GM23338 (cell line): ENCODE results near the gene DNM2. TPM values are rescaled to one million over a fixed set of nuclear protein-coding genes. Genes with fewer than 3 reads are reported as not detected.

Experiments
- ATAC-seq: fragments of 200-7000 bp; cut with Tn5 transposase; 3 replicates; pipeline ENCODE4 v1.9.1; 2020
- DNase-seq: peaks from one replicate; pipeline ENCODE4 v3.0.0-alpha.2; 2015; ENCODE audit warnings: low spot score
- H2AFZ ChIP-seq: fragments of 200-600 bp; sonication (generic); 2 replicates; pipeline ENCODE4 v1.8.0; 2016; ENCODE audit warnings: antibody characterized with exemption, mild to moderate bottlenecking, moderate library complexity
- H3F3A ChIP-seq: fragments of 200-600 bp; sonication (generic); replicated peaks from 2 replicates; pipeline ENCODE4 v1.8.0; 2017; ENCODE audit warnings: antibody characterized with exemption, mixed run types, low read depth
- H3K27ac ChIP-seq: fragments of 200-600 bp; sonication (generic); 2 replicates; pipeline ENCODE4 v1.6.1; 2016; ENCODE audit warnings: low read depth
- H3K27me3 ChIP-seq: fragments of 200-600 bp; sonication (generic); 2 replicates; pipeline ENCODE4 v1.8.0; 2016; ENCODE audit warnings: mild to moderate bottlenecking, mixed run types, moderate library complexity; ENCODE audit not compliant: insufficient read depth
- H3K36me3 ChIP-seq: fragments of 200-600 bp; sonication (generic); 2 replicates; pipeline ENCODE4 v1.8.0; 2016; ENCODE audit warnings: mild to moderate bottlenecking; ENCODE audit not compliant: insufficient read depth
- H3K4me1 ChIP-seq: fragments of 200-600 bp; sonication (generic); 2 replicates; pipeline ENCODE4 v1.8.0; 2016; ENCODE audit warnings: mild to moderate bottlenecking, moderate library complexity; ENCODE audit not compliant: insufficient read depth
- H3K4me2 ChIP-seq: fragments of 200-600 bp; sonication (generic); 2 replicates; pipeline ENCODE4 v1.7.1; 2017; ENCODE audit warnings: mixed run types
- H3K4me3 ChIP-seq: fragments of 200-600 bp; sonication (generic); 2 replicates; pipeline ENCODE4 v1.6.1; 2016; ENCODE audit warnings: mixed run types
- H3K79me2 ChIP-seq: fragments of 200-600 bp; sonication (generic); replicated peaks from 2 replicates; pipeline ENCODE4 v1.8.0; 2017; ENCODE audit warnings: mild to moderate bottlenecking; ENCODE audit not compliant: insufficient read depth
- H3K9me2 ChIP-seq: fragments of 200-600 bp; sonication (generic); 2 replicates; pipeline ENCODE4 v1.8.0; 2017; ENCODE audit not compliant: insufficient read depth
- H4K20me1 ChIP-seq: fragments of 200-600 bp; sonication (generic); replicated peaks from 2 replicates; pipeline ENCODE4 v1.8.0; 2017; ENCODE audit warnings: mild to moderate bottlenecking; ENCODE audit not compliant: insufficient read depth
- H3K27ac Mint-ChIP-seq: 2 replicates; pipeline ENCODE4 v1.8.0; 2020; ENCODE audit warnings: inconsistent platforms, mild to moderate bottlenecking, moderate library complexity, mixed read lengths
- H3K27me3 Mint-ChIP-seq: 3 replicates; pipeline ENCODE4 v1.8.0; 2022; ENCODE audit warnings: low read depth, mild to moderate bottlenecking, moderate library complexity, mixed read lengths, inconsistent platforms; ENCODE audit not compliant: insufficient read depth, poor library complexity
- H3K36me3 Mint-ChIP-seq: 3 replicates; pipeline ENCODE4 v1.8.0; 2021; ENCODE audit warnings: low read depth, mild to moderate bottlenecking, inconsistent platforms, moderate library complexity, mixed read lengths
- H3K4me1 Mint-ChIP-seq: 3 replicates; pipeline ENCODE4 v1.8.0; 2020; ENCODE audit warnings: mild to moderate bottlenecking, inconsistent platforms, mixed read lengths
- H3K4me3 Mint-ChIP-seq: 3 replicates; pipeline ENCODE4 v1.8.0; 2021; ENCODE audit warnings: moderate library complexity, mild to moderate bottlenecking, inconsistent platforms, mixed read lengths
- H3K9me3 Mint-ChIP-seq: 3 replicates; pipeline ENCODE4 v1.8.0; 2020; ENCODE audit warnings: moderate library complexity, mild to moderate bottlenecking, inconsistent platforms, mixed read lengths
- CREB1 ChIP-seq: fragments of 250-450 bp; sonication (Bioruptor Pico); IDR thresholded peaks from 2 replicates; pipeline ENCODE4 v1.5.0; 2020; ENCODE audit warnings: low read depth, mild to moderate bottlenecking, moderate library complexity
- ETS1 ChIP-seq: IDR thresholded peaks from 2 replicates; pipeline ENCODE4 v1.6.1; 2016; ENCODE audit warnings: antibody characterized with exemption
- EZH2 ChIP-seq: fragments of 200-600 bp; sonication (generic); IDR thresholded peaks from one replicate; pipeline ENCODE4 v1.8.0; 2017; ENCODE audit warnings: antibody characterized with exemption, mild to moderate bottlenecking, low read depth; ENCODE audit not compliant: unreplicated experiment
- EZH2phosphoT487 ChIP-seq: fragments of 200-600 bp; sonication (generic); IDR thresholded peaks from one replicate; pipeline ENCODE4 v1.8.1; 2018; ENCODE audit warnings: antibody characterized with exemption; ENCODE audit not compliant: unreplicated experiment
- NANOG ChIP-seq: IDR thresholded peaks from 2 replicates; pipeline ENCODE4 v1.6.1; 2016; ENCODE audit warnings: antibody characterized with exemption, borderline replicate concordance
- POLR2AphosphoS5 ChIP-seq: IDR thresholded peaks from 2 replicates; pipeline ENCODE4 v1.6.1; 2016; ENCODE audit warnings: antibody characterized with exemption, low read depth
- STAT1 ChIP-seq: IDR thresholded peaks from one replicate; pipeline ENCODE4 v1.6.1; 2016; ENCODE audit warnings: antibody characterized with exemption; ENCODE audit not compliant: unreplicated experiment
- ZNF114 ChIP-seq: fragments of 250-450 bp; sonication (Bioruptor Pico); IDR thresholded peaks from 2 replicates; pipeline ENCODE4 v1.5.0; 2020; ENCODE audit warnings: mild to moderate bottlenecking, moderate library complexity
- ZNF331 ChIP-seq: fragments of 250-450 bp; sonication (Bioruptor Pico); IDR thresholded peaks from 2 replicates; pipeline ENCODE4 v1.5.0; 2020; ENCODE audit warnings: low read depth, mild to moderate bottlenecking, moderate library complexity
- polyA plus RNA-seq: library from polyadenylated mRNA; unstranded; fragments of >200 nt; fragmentation: Nextera tagmentation; extraction: Ambion mirVana; gene quantifications from 2 replicates; pipeline ENCODE4 v1.2.1, GENCODE V29; 2016
- total RNA-seq: library from RNA; depleted of rRNA; stranded (reverse); fragments of >200 nt; shearing (Covaris generic); gene quantifications from 2 replicates; pipeline ENCODE4 v1.2.3, GENCODE V29; 2014
- TF ChIP-seq, protein P1 (sequence below), 2 experiments: fragments of 200-600 bp in 1 of 2; sonication (generic) in 1 of 2; conservative IDR thresholded peaks; 2 replicates each; pipeline versions ENCODE4 v1.5.1 to v1.6.1; 2016 to 2017; ENCODE audit warnings: antibody characterized with exemption in 2 of 2, low read depth in 2 of 2, mild to moderate bottlenecking in 2 of 2, moderate library complexity in 1 of 2
- TF ChIP-seq, protein P2 (sequence below): IDR thresholded peaks from one replicate; pipeline ENCODE4 v1.6.1; 2018; ENCODE audit warnings: antibody characterized with exemption; ENCODE audit not compliant: unreplicated experiment

The DNM2 gene
- total and polyA plus RNA-seq, 2 experiments from 2014 or later, result 40.7 to 138 TPM

DNA sequence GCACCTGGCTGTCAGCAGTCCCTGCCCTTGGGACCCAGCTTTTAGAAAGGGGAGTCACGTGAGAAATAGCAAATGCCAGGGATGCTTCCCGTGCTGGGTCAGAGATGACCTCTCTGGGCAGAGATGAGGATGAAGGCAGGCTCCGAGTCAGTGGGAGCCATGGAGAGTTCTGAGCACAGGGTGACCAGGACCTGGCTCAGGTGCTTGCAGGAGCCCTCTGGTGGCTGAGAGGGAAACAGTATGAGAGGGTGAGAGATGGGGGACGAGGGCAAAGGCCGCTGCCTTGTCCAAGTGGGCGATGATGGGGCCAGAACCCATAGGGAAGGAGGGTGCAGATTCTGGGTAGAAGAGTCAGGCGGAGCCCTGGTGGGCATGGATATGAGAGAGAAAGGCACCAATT is 102.3 kb downstream of the DNM2 start:
- Histone ChIP-seq H3K79me2 (no peaks in the 10 kb centered on the region), H3F3A (no peaks in the 10 kb centered on the region), H3K4me1 (no peaks in the 10 kb centered on the region), H3K36me3 (no peaks in the 10 kb centered on the region), H3K9me2 (no peaks in the 10 kb centered on the region), H2AFZ (no peak overlapping the region), H3K27me3 (no peaks in the 10 kb centered on the region), H3K27ac (no peak overlapping the region), H4K20me1 (no peaks in the 10 kb centered on the region), H3K4me3 (no peak overlapping the region), H3K4me2 (no peak overlapping the region)
- peak; percentile 64 for ATAC-seq
- Mint-ChIP-seq H3K9me3 (no peaks in the 10 kb centered on the region), H3K36me3 (peaks cover 41% of the 10 kb centered on the region), H3K27me3 (peaks cover 23% of the 10 kb centered on the region), H3K4me3 (no peak overlapping the region), H3K4me1 (no peaks in the 10 kb centered on the region), H3K27ac (no peak overlapping the region)
- no peak for TF ChIP-seq EZH2phosphoT487
- TF ChIP-seq CREB1, result no peak
- TF ChIP-seq, protein P1, sequence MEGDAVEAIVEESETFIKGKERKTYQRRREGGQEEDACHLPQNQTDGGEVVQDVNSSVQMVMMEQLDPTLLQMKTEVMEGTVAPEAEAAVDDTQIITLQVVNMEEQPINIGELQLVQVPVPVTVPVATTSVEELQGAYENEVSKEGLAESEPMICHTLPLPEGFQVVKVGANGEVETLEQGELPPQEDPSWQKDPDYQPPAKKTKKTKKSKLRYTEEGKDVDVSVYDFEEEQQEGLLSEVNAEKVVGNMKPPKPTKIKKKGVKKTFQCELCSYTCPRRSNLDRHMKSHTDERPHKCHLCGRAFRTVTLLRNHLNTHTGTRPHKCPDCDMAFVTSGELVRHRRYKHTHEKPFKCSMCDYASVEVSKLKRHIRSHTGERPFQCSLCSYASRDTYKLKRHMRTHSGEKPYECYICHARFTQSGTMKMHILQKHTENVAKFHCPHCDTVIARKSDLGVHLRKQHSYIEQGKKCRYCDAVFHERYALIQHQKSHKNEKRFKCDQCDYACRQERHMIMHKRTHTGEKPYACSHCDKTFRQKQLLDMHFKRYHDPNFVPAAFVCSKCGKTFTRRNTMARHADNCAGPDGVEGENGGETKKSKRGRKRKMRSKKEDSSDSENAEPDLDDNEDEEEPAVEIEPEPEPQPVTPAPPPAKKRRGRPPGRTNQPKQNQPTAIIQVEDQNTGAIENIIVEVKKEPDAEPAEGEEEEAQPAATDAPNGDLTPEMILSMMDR (conservative IDR thresholded peaks at IDR 0.05; ENCODE audit: low read depth in 2 of 2), result peak; percentile 48 to 63
- no peak for TF ChIP-seq ZNF331 (CRISPR knock-in tag)
- DNase-seq, result peak; percentile 43

DNA sequence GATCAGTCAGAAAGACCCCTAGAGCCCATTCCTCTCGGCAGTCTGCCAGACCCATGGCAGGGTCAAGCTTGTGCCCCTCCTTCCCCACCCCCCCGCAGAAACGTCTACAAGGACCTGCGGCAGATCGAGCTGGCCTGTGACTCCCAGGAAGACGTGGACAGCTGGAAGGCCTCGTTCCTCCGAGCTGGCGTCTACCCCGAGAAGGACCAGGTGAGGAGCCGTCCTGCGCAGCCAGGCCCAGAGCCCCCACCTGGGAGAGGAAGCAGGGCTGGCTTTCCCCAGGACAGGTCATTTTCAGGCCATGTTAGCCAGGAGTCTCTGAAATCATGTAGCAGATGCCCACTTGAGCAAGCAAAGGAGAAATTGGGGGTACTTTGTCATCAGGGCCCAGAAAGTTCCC is 105.8 kb downstream of the DNM2 start:
- H3K36me3 ChIP-seq, result no peaks in the 10 kb centered on the region
- Mint-ChIP-seq H3K4me1 (no peaks in the 10 kb centered on the region), H3K4me3 (no peak overlapping the region), H3K36me3 (peaks cover 61% of the 10 kb centered on the region), H3K27me3 (peaks cover 23% of the 10 kb centered on the region), H3K27ac (no peak overlapping the region), H3K9me3 (no peaks in the 10 kb centered on the region)
- H3K4me3 ChIP-seq, result no peak overlapping the region
- H3F3A ChIP-seq, result peaks cover 3% of the 10 kb centered on the region; the same call in 1 of the 2 replicates
- no peak for ATAC-seq
- no peaks in the 10 kb centered on the region for H3K4me1 ChIP-seq
- H3K79me2 ChIP-seq, result no peaks in the 10 kb centered on the region
- no peak overlapping the region for H3K4me2 ChIP-seq
- H4K20me1 ChIP-seq, result no peaks in the 10 kb centered on the region
- H3K27ac ChIP-seq, result no peak overlapping the region
- H3K27me3 ChIP-seq, result no peaks in the 10 kb centered on the region
- H3K9me2 ChIP-seq, result no peaks in the 10 kb centered on the region
- no peak overlapping the region for H2AFZ ChIP-seq
- no peak for DNase-seq
- TF ChIP-seq ETS1 (no peak), ZNF331 (CRISPR knock-in tag) (no peak), POLR2AphosphoS5 (no peak), EZH2 (no peak), EZH2phosphoT487 (no peak), STAT1 (no peak), ZNF114 (CRISPR knock-in tag) (no peak), NANOG (no peak)
- TF ChIP-seq, protein P1 (conservative IDR thresholded peaks at IDR 0.05; ENCODE audit: low read depth in 2 of 2), result no peak
- TF ChIP-seq, protein P2, sequence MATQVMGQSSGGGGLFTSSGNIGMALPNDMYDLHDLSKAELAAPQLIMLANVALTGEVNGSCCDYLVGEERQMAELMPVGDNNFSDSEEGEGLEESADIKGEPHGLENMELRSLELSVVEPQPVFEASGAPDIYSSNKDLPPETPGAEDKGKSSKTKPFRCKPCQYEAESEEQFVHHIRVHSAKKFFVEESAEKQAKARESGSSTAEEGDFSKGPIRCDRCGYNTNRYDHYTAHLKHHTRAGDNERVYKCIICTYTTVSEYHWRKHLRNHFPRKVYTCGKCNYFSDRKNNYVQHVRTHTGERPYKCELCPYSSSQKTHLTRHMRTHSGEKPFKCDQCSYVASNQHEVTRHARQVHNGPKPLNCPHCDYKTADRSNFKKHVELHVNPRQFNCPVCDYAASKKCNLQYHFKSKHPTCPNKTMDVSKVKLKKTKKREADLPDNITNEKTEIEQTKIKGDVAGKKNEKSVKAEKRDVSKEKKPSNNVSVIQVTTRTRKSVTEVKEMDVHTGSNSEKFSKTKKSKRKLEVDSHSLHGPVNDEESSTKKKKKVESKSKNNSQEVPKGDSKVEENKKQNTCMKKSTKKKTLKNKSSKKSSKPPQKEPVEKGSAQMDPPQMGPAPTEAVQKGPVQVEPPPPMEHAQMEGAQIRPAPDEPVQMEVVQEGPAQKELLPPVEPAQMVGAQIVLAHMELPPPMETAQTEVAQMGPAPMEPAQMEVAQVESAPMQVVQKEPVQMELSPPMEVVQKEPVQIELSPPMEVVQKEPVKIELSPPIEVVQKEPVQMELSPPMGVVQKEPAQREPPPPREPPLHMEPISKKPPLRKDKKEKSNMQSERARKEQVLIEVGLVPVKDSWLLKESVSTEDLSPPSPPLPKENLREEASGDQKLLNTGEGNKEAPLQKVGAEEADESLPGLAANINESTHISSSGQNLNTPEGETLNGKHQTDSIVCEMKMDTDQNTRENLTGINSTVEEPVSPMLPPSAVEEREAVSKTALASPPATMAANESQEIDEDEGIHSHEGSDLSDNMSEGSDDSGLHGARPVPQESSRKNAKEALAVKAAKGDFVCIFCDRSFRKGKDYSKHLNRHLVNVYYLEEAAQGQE, result no peak
